Sciatic nerve (tissue), 2 donors: ENCODE measurements around the gene TEX50. TPM values are rescaled to one million over a fixed set of nuclear protein-coding genes. Genes with fewer than 3 reads are reported as not detected.
"Not testable (repeated sequence)": the region's sequence is repeated elsewhere in the genome, so short reads cannot be mapped to it uniquely, and the experiment has no call there.

Experiments used
- ATAC-seq: fragments of 200-7000 bp; cut with Tn5 transposase; one replicate; pipeline ENCODE4 v1.9.1; 2020; ENCODE audit warnings: mild to moderate bottlenecking, moderate library complexity
- DNase-seq: peaks from one replicate; pipeline ENCODE4 v3.0.0-alpha.2; 2020; ENCODE audit warnings: low spot score
- intact Hi-C: fragments of 100-400 bp; cut with DNase I; formaldehyde crosslinking; loops from one replicate; pipeline ENCODE4 v1.14.2; 2022
- total RNA-seq: library from RNA; stranded (reverse); fragmentation: NEBNext Ultra II Directional; extraction: Animal tissue kit (Norgen Biotek cat#: 25700); gene quantifications from one replicate; pipeline ENCODE4 v1.2.1, GENCODE V29; 2021
- donor health status: DM: no; HTN: no; CAD: no.
- donor health status: DM: no; HTN: no; CAD: no.

The TEX50 gene
- total RNA-seq, 1 donor from 2014 or later = not detected

GRCh38 chr1:173660306-173660705, 25.2 kb downstream of the TEX50 start:
- intact Hi-C loops = no loop called here
- ATAC-seq (no peak), DNase-seq (no peak)

DNA sequence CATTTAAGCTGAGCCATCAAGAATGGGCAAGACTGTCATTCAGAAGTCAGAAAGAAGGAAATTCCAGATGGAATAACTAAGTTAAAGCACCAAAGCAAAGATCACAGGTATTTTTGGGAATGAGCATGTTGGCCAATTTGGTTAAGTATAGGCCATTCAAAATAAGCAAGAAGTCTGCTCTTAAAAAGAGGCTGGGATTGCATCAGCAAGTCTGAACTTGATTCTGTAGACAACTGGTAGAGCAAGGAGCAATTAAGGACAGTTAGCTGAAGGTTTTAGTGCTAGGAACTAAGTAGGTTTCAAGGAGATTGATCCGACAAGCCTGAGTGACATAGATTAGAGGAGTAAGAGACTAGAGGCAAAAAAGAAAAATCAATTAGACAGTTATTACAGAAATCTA, 26.1 kb downstream of the TEX50 start:
- ATAC-seq (no peak), DNase-seq (no peak)
- intact Hi-C loops = no loop called here

DNA sequence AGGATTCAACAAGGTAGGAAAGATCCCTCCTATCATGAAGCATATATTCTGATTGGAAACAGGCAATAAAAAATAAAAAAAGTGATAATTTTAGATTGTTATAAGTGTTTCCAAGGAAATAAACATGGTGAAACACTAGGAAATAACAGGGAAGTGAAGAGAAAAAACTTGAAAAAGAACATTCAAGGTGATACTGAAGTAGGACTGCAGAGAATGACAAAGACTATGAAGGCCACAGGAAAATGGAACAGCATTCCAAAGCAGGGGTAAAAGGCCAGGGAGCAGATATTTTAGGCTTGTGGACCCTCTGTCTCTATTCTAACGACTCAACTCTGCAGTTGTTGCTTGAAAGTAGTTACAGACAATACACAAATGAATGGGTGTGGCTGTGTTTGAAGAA, 26.6 kb downstream of the TEX50 start:
- intact Hi-C loops = no loop called here
- ATAC-seq (no peak), DNase-seq (no peak)

DNA sequence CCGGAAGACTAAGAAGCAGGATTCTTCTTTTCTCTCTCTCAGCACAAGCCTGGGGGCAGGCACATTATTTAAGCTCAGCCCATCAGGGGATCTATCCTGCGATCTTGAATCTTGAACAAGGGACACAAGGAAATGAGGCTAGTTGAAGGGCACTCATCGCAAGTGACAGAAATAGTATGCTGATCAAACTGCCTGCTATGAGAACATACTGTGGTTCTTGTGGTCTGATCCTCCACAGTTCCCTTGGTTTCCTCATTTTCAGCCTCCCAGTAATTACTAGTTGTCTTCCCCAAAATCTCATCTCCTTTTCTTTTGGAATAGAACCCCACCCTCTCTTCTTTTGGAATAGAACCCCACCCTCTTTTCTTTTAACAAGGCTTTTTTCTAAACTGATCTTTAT, 28.0 kb downstream of the TEX50 start:
- ATAC-seq (no peak), DNase-seq (no peak)
- intact Hi-C loops = no loop called here

GRCh38 chr1:173666646-173667045, 31.5 kb downstream of the TEX50 start:
- intact Hi-C loops = no loop called here
- DNase-seq = no peak
- ATAC-seq = no peak

GRCh38 chr1:173669491-173669941, 34.4 kb downstream of the TEX50 start, which contains the start of gene ANKRD45:
Gene ANKRD45 (minus strand): TSS chr1:173669851. CDS start chr1:173659418, 10,433 bp downstream.
- ATAC-seq (peak; percentile 65), DNase-seq (no peak)
- intact Hi-C loops = no loop called here

DNA sequence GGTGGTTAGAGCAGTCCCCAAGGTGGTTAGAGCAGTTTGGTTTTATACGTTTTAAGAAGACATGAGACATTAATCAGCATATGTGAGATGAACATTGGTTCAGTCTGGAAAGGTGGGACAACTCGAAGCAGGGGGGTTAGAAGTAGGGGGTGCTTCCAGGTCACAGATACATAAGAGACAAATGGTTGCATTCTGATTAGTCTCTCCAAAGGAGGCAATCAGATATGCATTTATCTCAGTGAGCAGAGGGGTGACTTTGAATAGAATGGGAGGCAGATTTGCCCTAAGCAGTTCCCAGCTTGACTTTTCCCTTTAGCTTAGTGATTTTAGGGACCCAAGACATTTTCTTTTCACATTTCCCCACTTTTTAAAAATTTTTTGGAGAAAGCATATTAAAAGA, 39.4 kb downstream of the TEX50 start:
- intact Hi-C loops, ATAC-seq, DNase-seq: not testable (repeated sequence)

DNA sequence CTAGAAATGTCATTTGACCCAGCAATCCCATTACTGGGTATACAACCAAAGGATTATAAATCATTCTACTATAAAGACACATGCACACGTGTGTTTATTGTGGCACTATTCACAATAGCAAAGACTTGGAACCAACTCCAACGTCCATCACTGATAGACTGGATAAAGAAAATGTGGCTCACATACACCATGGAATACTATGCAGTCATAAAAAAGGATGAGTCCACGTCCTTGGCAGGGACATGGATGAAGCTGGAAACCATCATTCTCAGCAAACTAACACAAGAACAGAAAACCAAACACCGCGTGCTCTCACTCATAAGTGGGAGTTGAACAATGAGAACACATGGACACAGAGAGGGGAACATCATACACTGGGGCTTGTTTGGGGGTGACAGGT, 45.0 kb downstream of the TEX50 start:
- intact Hi-C loops, ATAC-seq, DNase-seq: not testable (repeated sequence)

GRCh38 chr1:173682184-173682583, 47.0 kb downstream of the TEX50 start:
- no peak for ATAC-seq
- intact Hi-C loops = no loop called here
- DNase-seq = no peak

GRCh38 chr1:173683838-173684237, 48.7 kb downstream of the TEX50 start:
- DNase-seq, intact Hi-C loops, ATAC-seq: not testable (repeated sequence)

DNA sequence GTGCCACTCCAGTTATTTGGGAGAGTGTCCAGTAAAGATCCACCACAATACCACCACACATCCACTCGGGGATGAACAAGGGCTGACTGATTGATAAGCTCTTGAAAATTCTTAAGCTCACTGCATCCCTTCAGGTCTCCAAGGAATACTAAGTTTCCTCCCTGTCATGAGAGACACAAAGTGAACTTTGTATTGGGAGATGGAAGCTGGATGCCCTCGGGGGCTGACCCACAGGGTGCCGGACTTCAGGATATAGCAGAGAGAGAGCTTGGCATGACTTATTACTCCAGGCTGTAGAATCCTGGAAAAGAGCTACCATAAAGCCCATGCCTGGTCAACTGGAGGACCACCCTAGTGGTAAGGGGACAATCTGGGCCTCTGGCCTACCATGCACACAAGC, 50.0 kb downstream of the TEX50 start:
- DNase-seq, intact Hi-C loops, ATAC-seq: not testable (repeated sequence)

Other genes with a start within 250 kb of the TEX50 start
- 184 TPM for gene PRDX6, start 158.0 kb upstream of the TEX50 start, total RNA-seq
- not detected for gene SLC9C2, start 32.3 kb upstream of the TEX50 start, total RNA-seq
- 1.5 TPM for gene ANKRD45, start 34.5 kb downstream of the TEX50 start, total RNA-seq
- 33.4 TPM for gene KLHL20, start 79.6 kb downstream of the TEX50 start, total RNA-seq
- gene DARS2, start 189.3 kb downstream of the TEX50 start, total RNA-seq = 10.2 TPM
- gene CENPL, start 189.5 kb downstream of the TEX50 start, total RNA-seq = 6.2 TPM
- 340 TPM for gene GAS5, start 232.7 kb downstream of the TEX50 start, total RNA-seq
- 26.5 TPM for gene ZBTB37, start 233.0 kb downstream of the TEX50 start, total RNA-seq